ENCODE data around the gene CREBBP. TPM values are rescaled to one million over a fixed set of nuclear protein-coding genes. Genes with fewer than 3 reads are reported as not detected.
A peak's percentile ranks its signal among the peaks of the same experiment; 100 is the strongest.

CREBBP gene
- total RNA-seq, 6 donors from 2014 or later, result 54.1 to 175 (median 99.2) TPM

GRCh38 chr16:3718628-3719027, 161.9 kb downstream of the CREBBP start:
- no peak for ATAC-seq (ENCODE audit: low FRiP score in 2 of 2)

GRCh38 chr16:3718019-3718391, 162.5 kb downstream of the CREBBP start:
- Histone ChIP-seq H3K36me3 (no peaks in the 10 kb centered on the region), H3K4me3 (peak overlapping the region; percentile 64 to 98 (median 88)), H3K27ac (peak overlapping the region; percentile 86 to 92 (median 90)), H3K4me1 (peaks cover 11 to 18% (median 14%) of the 10 kb centered on the region in 4 donors), H3K9me3 (no peaks in the 10 kb centered on the region), H3K27me3 (no peaks in the 10 kb centered on the region)
- WGBS, 2 donors, result 29 to 31% methylated on average over 5 of the region's 5 CpGs
- ATAC-seq (ENCODE audit: low FRiP score in 2 of 2), result no peak
- no peak for DNase-seq
- TF ChIP-seq POLR2A (IDR thresholded peaks at IDR 0.05), result no peak
- no peak for TF ChIP-seq CTCF (IDR thresholded peaks at IDR 0.05)
- no peak for TF ChIP-seq POLR2AphosphoS5 (IDR thresholded peaks at IDR 0.05)
- TF ChIP-seq EP300 (IDR thresholded peaks at IDR 0.05), result no peak

More at GRCh38 chr16:3718628-3719027, 161.9 kb downstream of the CREBBP start:
- TF ChIP-seq CTCF (IDR thresholded peaks at IDR 0.05) (no peak), POLR2A (IDR thresholded peaks at IDR 0.05) (no peak), POLR2AphosphoS5 (IDR thresholded peaks at IDR 0.05) (no peak), EP300 (IDR thresholded peaks at IDR 0.05) (no peak)
- Histone ChIP-seq H3K27ac (no peak overlapping the region), H3K36me3 (no peaks in the 10 kb centered on the region), H3K4me3 (no peak overlapping the region), H3K4me1 (peaks cover 11 to 18% (median 14%) of the 10 kb centered on the region in 4 donors), H3K9me3 (no peaks in the 10 kb centered on the region), H3K27me3 (no peaks in the 10 kb centered on the region)
- WGBS, 2 donors, result 91 to 94% methylated on average over 10 of the region's 10 CpGs
- DNase-seq, result no peak

GRCh38 chr16:3717235-3718018, 163.1 kb downstream of the CREBBP start, which contains the start of gene TRAP1:
TRAP1 (minus strand) TSS chr16:3717524; CDS start chr16:3717508, 16 bp downstream.
- Histone ChIP-seq H3K27ac (peak within 1 kb of the TSS; percentile 86 to 92 (median 90)), H3K36me3 (no peaks in the 10 kb centered on the region), H3K4me3 (peak within 1 kb of the TSS; percentile 84 to 98 (median 93)), H3K9me3 (no peaks in the 10 kb centered on the region), H3K4me1 (peaks cover 11 to 18% (median 14%) of the 10 kb centered on the region in 4 donors), H3K27me3 (no peaks in the 10 kb centered on the region)
- peak; percentile 94 to 99 for ATAC-seq (ENCODE audit: low FRiP score in 2 of 2)
- DNase-seq, result peak; percentile 91 to 99
- no peak for TF ChIP-seq EP300 (IDR thresholded peaks at IDR 0.05)
- TF ChIP-seq CTCF (IDR thresholded peaks at IDR 0.05), result peak in 3 of 6 experiments; percentile 6 to 37 (median 19)
- peak in 3 of 4 donors; percentile 61 to 91 (median 74) for TF ChIP-seq POLR2A (IDR thresholded peaks at IDR 0.05)
- peak; percentile 89 to 91 for TF ChIP-seq POLR2AphosphoS5 (IDR thresholded peaks at IDR 0.05)
- whole genome bisulfite sequencing, 2 donors, result 0 to 2% methylated on average over 13 to 65 of the region's 95 CpGs

- 0 to 7% methylated on average over 5 to 19 of the region's 34 CpGs for WGBS, 2 donors
- Histone ChIP-seq H3K9me3 (no peaks in the 10 kb centered on the region), H3K27ac (peak overlapping the region; percentile 86 to 92 (median 90)), H3K27me3 (no peaks in the 10 kb centered on the region), H3K4me3 (peak overlapping the region; percentile 84 to 98 (median 93)), H3K4me1 (peaks cover 11 to 18% (median 14%) of the 10 kb centered on the region in 4 donors), H3K36me3 (no peaks in the 10 kb centered on the region)
- TF ChIP-seq CTCF (IDR thresholded peaks at IDR 0.05) (no peak), POLR2A (IDR thresholded peaks at IDR 0.05) (no peak), EP300 (IDR thresholded peaks at IDR 0.05) (no peak), POLR2AphosphoS5 (IDR thresholded peaks at IDR 0.05) (no peak)
- DNase-seq, result peak in 1 of 2 donors; percentile 31
- ATAC-seq (ENCODE audit: low FRiP score in 2 of 2), result peak in 1 of 2 donors; percentile 41
Measured at GRCh38 chr16:3716831-3717234, 163.7 kb downstream of the CREBBP start.

Measured in upper lobe of left lung (tissue), 6 donors.